HepG2 (cell line): ENCODE data around the gene SLC35B2. TPM values are rescaled to one million over a fixed set of nuclear protein-coding genes. Genes with fewer than 3 reads are reported as not detected.

Experiments used
- FOXP1 ChIP-seq, 2 experiments: fragments of 450-650 bp in 1 of 2; IDR thresholded peaks; 2 replicates each; pipeline ENCODE4 v1.6.1; 2017 to 2018; ENCODE audit warnings: antibody characterized with exemption in 1 of 2
- NFIC ChIP-seq: IDR thresholded peaks from 2 replicates; pipeline ENCODE4 v1.6.1; 2012; ENCODE audit warnings: mild to moderate bottlenecking, low read length, inconsistent platforms
- NFKB2 ChIP-seq: sonication (generic); formaldehyde crosslinking; IDR thresholded peaks from 2 replicates; pipeline ENCODE4 v1.4.0; 2020; ENCODE audit warnings: missing genetic modification reagents, borderline replicate concordance
- PITX1 ChIP-seq: sonication (generic); formaldehyde crosslinking; IDR thresholded peaks from 2 replicates; pipeline ENCODE4 v1.5.1; 2020; ENCODE audit warnings: mild to moderate bottlenecking, missing genetic modification reagents
- TBL1XR1 ChIP-seq: fragments of 150-350 bp; IDR thresholded peaks from 2 replicates; pipeline ENCODE4 v1.6.1; 2014; ENCODE audit warnings: borderline replicate concordance, low read length; ENCODE audit not compliant: partially characterized antibody
- TCF7L2 ChIP-seq: IDR thresholded peaks from 2 replicates; pipeline ENCODE4 v1.6.1; 2011; ENCODE audit warnings: mild to moderate bottlenecking, low read depth, low read length, moderate library complexity
- XBP1 ChIP-seq: sonication (generic); formaldehyde crosslinking; IDR thresholded peaks from 2 replicates; pipeline ENCODE4 v1.5.0; 2020; ENCODE audit warnings: missing genetic modification reagents
- ZHX2 ChIP-seq, 2 experiments: sonication (generic) in 1 of 2; formaldehyde crosslinking in 1 of 2; IDR thresholded peaks; 2 replicates each; pipeline versions ENCODE4 v1.6.1 to v1.9.0; 2014 to 2022; ENCODE audit warnings: antibody characterized with exemption in 1 of 2, borderline replicate concordance in 1 of 2, inconsistent platforms in 1 of 2, low read depth in 1 of 2, missing genetic modification reagents in 1 of 2
- ZMYM3 ChIP-seq: sonication (generic); formaldehyde crosslinking; IDR thresholded peaks from 2 replicates; pipeline ENCODE4 v1.5.1; 2020; ENCODE audit warnings: mild to moderate bottlenecking, missing genetic modification reagents
- ZNF205 ChIP-seq: IDR thresholded peaks from 2 replicates; pipeline ENCODE4 v1.6.1; 2018; ENCODE audit warnings: missing biosample characterization, missing genetic modification reagents
- ZNF430 ChIP-seq: sonication (generic); formaldehyde crosslinking; IDR thresholded peaks from 2 replicates; pipeline ENCODE4 v1.9.0; 2021; ENCODE audit warnings: mild to moderate bottlenecking, missing genetic modification reagents
- ZNF468 ChIP-seq: sonication (generic); formaldehyde crosslinking; IDR thresholded peaks from 2 replicates; pipeline ENCODE4 v1.8.0; 2022; ENCODE audit warnings: mild to moderate bottlenecking, moderate library complexity, missing genetic modification reagents
- ZNF614 ChIP-seq: IDR thresholded peaks from 2 replicates; pipeline ENCODE4 v1.6.1; 2018; ENCODE audit warnings: missing biosample characterization, missing genetic modification reagents, inconsistent platforms, borderline replicate concordance
- ZNF619 ChIP-seq: sonication (generic); formaldehyde crosslinking; IDR thresholded peaks from 2 replicates; pipeline ENCODE4 v1.4.0; 2020; ENCODE audit warnings: mild to moderate bottlenecking, missing genetic modification reagents
- polyA plus RNA-seq, 8 experiments: library from polyadenylated mRNA; depleted of rRNA in 3 of 8; stranded (reverse) in 7 of 8; unstranded in 1 of 8; fragments of >200 nt; fragmentation: Illumina TruSeq in 4 of 8; extraction: Trizol in 4 of 8; gene quantifications; 2 replicates each; pipeline versions ENCODE4 v1.2.1 to v1.2.3, GENCODE V29; 2011 to 2016; ENCODE audit warnings: low read depth in 4 of 8, missing spikeins in 1 of 8, mixed read lengths in 1 of 8; ENCODE audit not compliant: insufficient read depth in 1 of 8
- total RNA-seq, 5 experiments: library from RNA; depleted of rRNA; stranded (reverse); fragments of >200 nt; fragmentation: Illumina TruSeq; extraction: Trizol; gene quantifications; 2 replicates each; pipeline ENCODE4 v1.2.3, GENCODE V29; 2016; ENCODE audit warnings: low read depth in 1 of 5
- TF ChIP-seq, protein P1 (sequence below): IDR thresholded peaks from 2 replicates; pipeline ENCODE4 v1.6.1; 2016; ENCODE audit warnings: mild to moderate bottlenecking, missing biosample characterization, missing genetic modification reagents
- TF ChIP-seq, protein P2 (sequence below): sonication (generic); formaldehyde crosslinking; IDR thresholded peaks from 2 replicates; pipeline ENCODE4 v1.4.0; 2020; ENCODE audit warnings: missing genetic modification reagents
- TF ChIP-seq, protein P3 (sequence below): IDR thresholded peaks from 2 replicates; pipeline ENCODE4 v1.6.1; 2016

Gene SLC35B2
- total and polyA plus RNA-seq, 2 of the 13 experiments (the other 11 are each of a cell fraction or from before 2014, with no cell fraction given), result 61.1 to 148 TPM

- no peak for TF ChIP-seq ZHX2 (IDR thresholded peaks at IDR 0.05; ENCODE audit: low read depth)
- no peak for TF ChIP-seq ZHX2 (CRISPR knock-in tag; IDR thresholded peaks at IDR 0.05; ENCODE audit: borderline replicate concordance)
- TF ChIP-seq XBP1 (CRISPR knock-in tag), result no peak
- peak; percentile 96 for TF ChIP-seq PITX1
- TF ChIP-seq NFIC, result no peak
- no peak for TF ChIP-seq FOXP1 (IDR thresholded peaks at IDR 0.05)
- peak; percentile 57; the same call in 1 of the 2 replicates for TF ChIP-seq FOXP1 (CRISPR knock-in tag; IDR thresholded peaks at IDR 0.05)
- TF ChIP-seq ZNF205 (CRISPR knock-in tag), result no peak
- TF ChIP-seq, protein P1, sequence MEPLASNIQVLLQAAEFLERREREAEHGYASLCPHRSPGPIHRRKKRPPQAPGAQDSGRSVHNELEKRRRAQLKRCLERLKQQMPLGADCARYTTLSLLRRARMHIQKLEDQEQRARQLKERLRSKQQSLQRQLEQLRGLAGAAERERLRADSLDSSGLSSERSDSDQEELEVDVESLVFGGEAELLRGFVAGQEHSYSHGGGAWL (CRISPR knock-in tag), result no peak; the same call in 1 of the 2 replicates
- no peak; the same call in 1 of the 2 replicates for TF ChIP-seq NFKB2 (CRISPR knock-in tag)
- TF ChIP-seq ZNF430 (CRISPR knock-in tag), result no peak
- TF ChIP-seq TCF7L2, result no peak
- TF ChIP-seq, protein P2, sequence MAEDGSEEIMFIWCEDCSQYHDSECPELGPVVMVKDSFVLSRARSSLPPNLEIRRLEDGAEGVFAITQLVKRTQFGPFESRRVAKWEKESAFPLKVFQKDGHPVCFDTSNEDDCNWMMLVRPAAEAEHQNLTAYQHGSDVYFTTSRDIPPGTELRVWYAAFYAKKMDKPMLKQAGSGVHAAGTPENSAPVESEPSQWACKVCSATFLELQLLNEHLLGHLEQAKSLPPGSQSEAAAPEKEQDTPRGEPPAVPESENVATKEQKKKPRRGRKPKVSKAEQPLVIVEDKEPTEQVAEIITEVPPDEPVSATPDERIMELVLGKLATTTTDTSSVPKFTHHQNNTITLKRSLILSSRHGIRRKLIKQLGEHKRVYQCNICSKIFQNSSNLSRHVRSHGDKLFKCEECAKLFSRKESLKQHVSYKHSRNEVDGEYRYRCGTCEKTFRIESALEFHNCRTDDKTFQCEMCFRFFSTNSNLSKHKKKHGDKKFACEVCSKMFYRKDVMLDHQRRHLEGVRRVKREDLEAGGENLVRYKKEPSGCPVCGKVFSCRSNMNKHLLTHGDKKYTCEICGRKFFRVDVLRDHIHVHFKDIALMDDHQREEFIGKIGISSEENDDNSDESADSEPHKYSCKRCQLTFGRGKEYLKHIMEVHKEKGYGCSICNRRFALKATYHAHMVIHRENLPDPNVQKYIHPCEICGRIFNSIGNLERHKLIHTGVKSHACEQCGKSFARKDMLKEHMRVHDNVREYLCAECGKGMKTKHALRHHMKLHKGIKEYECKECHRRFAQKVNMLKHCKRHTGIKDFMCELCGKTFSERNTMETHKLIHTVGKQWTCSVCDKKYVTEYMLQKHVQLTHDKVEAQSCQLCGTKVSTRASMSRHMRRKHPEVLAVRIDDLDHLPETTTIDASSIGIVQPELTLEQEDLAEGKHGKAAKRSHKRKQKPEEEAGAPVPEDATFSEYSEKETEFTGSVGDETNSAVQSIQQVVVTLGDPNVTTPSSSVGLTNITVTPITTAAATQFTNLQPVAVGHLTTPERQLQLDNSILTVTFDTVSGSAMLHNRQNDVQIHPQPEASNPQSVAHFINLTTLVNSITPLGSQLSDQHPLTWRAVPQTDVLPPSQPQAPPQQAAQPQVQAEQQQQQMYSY (CRISPR knock-in tag), result no peak
- TF ChIP-seq ZNF619 (CRISPR knock-in tag), result no peak
- TF ChIP-seq, protein P3, sequence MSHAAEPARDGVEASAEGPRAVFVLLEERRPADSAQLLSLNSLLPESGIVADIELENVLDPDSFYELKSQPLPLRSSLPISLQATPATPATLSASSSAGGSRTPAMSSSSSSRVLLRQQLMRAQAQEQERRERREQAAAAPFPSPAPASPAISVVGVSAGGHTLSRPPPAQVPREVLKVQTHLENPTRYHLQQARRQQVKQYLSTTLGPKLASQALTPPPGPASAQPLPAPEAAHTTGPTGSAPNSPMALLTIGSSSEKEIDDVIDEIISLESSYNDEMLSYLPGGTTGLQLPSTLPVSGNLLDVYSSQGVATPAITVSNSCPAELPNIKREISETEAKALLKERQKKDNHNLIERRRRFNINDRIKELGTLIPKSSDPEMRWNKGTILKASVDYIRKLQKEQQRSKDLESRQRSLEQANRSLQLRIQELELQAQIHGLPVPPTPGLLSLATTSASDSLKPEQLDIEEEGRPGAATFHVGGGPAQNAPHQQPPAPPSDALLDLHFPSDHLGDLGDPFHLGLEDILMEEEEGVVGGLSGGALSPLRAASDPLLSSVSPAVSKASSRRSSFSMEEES (CRISPR knock-in tag), result no peak
- TF ChIP-seq ZNF468 (CRISPR knock-in tag), result 0 out of 2 replicates have a peak, but pooled peaks have one; percentile 25
- no peak for TF ChIP-seq ZNF614 (CRISPR knock-in tag)
- 0 out of 2 replicates have a peak, but pooled peaks have one; percentile 15 for TF ChIP-seq ZMYM3 (CRISPR knock-in tag)
- TF ChIP-seq TBL1XR1, result no peak
Measured at GRCh38 chr6:44237021-44237812, 20.1 kb downstream of the SLC35B2 start (continued).
